Tibial nerve (tissue), 4 donors: ENCODE measurements around the gene KRTAP24-1. TPM values are rescaled to one million over a fixed set of nuclear protein-coding genes. Genes with fewer than 3 reads are reported as not detected.

ENCODE experiments used
- DNase-seq, 2 donors: peaks; one replicate each; pipeline ENCODE4 v3.0.0-alpha.2; 2019; ENCODE audit warnings: low spot score in 2 of 2
- H3K27ac ChIP-seq, 4 donors: fragments of 200-600 bp; sonication (generic) in 3 of 4; one replicate each; pipeline ENCODE4 v1.5.1; 2017 to 2019; ENCODE audit warnings: mild to moderate bottlenecking in 1 of 4
- H3K27me3 ChIP-seq, 2 donors: fragments of 200-600 bp; sonication (generic) in 1 of 2; one replicate each; pipeline versions ENCODE4 v1.5.1 to v1.6.0; 2017 to 2019
- H3K36me3 ChIP-seq, 3 donors: fragments of 200-600 bp; sonication (generic); one replicate each; pipeline ENCODE4 v1.5.1; 2018 to 2019
- H3K4me1 ChIP-seq, 4 donors: fragments of 200-600 bp; sonication (generic) in 3 of 4; one replicate each; pipeline ENCODE4 v1.5.1; 2017 to 2019
- H3K4me3 ChIP-seq, 4 donors: fragments of 200-600 bp; sonication (generic) in 3 of 4; one replicate each; pipeline ENCODE4 v1.5.1; 2017 to 2019; ENCODE audit warnings: mild to moderate bottlenecking in 1 of 4, moderate library complexity in 1 of 4
- H3K9me3 ChIP-seq, 4 donors: fragments of 200-600 bp; sonication (generic) in 3 of 4; one replicate each; pipeline ENCODE4 v1.5.1; 2017 to 2019
- CTCF ChIP-seq, 5 experiments: fragments of 200-600 bp in 3 of 5; fragments of 450-650 bp in 2 of 5; sonication (generic) in 3 of 5; IDR thresholded peaks; one replicate each; pipeline ENCODE4 v1.5.1; 2016 to 2019; ENCODE audit warnings: antibody characterized with exemption in 5 of 5, mild to moderate bottlenecking in 3 of 5, moderate library complexity in 2 of 5
- EP300 ChIP-seq, 2 donors: sonication (generic); formaldehyde crosslinking; IDR thresholded peaks; one replicate each; pipeline ENCODE4 v1.6.1; 2017; ENCODE audit warnings: antibody characterized with exemption in 2 of 2, mild to moderate bottlenecking in 1 of 2
- POLR2A ChIP-seq, 2 donors: fragments of 450-650 bp; IDR thresholded peaks; one replicate each; pipeline ENCODE4 v1.6.1; 2017; ENCODE audit warnings: antibody characterized with exemption in 2 of 2, mild to moderate bottlenecking in 2 of 2, moderate library complexity in 2 of 2
- WGBS, 2 donors: methylation state at CpG; one replicate each; pipeline ENCODE4 v1.1.5; 2018; 5-methylcytosine and 5-hydroxymethylcytosine counted together
- total RNA-seq, 4 donors: library from RNA; depleted of rRNA; stranded (reverse); fragments of >200 nt; gene quantifications; one replicate each; pipeline ENCODE4 v1.1.0, GENCODE V29; 2016

The KRTAP24-1 gene
- total RNA-seq, 4 donors from 2014 or later, result not detected

GRCh38 chr21:30240661-30241060 is 42.1 kb downstream of the KRTAP24-1 start:
- TF ChIP-seq EP300 (IDR thresholded peaks at IDR 0.05), result no peak
- H3K27me3 ChIP-seq, result no peaks in the 10 kb centered on the region
- no peak for DNase-seq
- no peaks in the 10 kb centered on the region for H3K4me1 ChIP-seq
- H3K36me3 ChIP-seq, result no peaks in the 10 kb centered on the region
- H3K4me3 ChIP-seq, result no peak overlapping the region
- no peak overlapping the region for H3K27ac ChIP-seq
- 73 to 75% methylated on average over 3 of the region's 3 CpGs for WGBS, 2 donors
- H3K9me3 ChIP-seq, result no peaks in the 10 kb centered on the region

GRCh38 chr21:30238168-30238567 is 44.6 kb downstream of the KRTAP24-1 start:
- TF ChIP-seq EP300 (IDR thresholded peaks at IDR 0.05) (no peak), CTCF (IDR thresholded peaks at IDR 0.05) (no peak), POLR2A (IDR thresholded peaks at IDR 0.05) (no peak)
- Histone ChIP-seq H3K27me3 (no peaks in the 10 kb centered on the region), H3K36me3 (no peaks in the 10 kb centered on the region), H3K4me3 (no peak overlapping the region), H3K27ac (no peak overlapping the region), H3K9me3 (no peaks in the 10 kb centered on the region), H3K4me1 (peaks cover 0 to 6% (median 2%) of the 10 kb centered on the region in 4 donors)
- WGBS, 2 donors, result 79 to 87% methylated on average over 1 of the region's 1 CpG
- no peak for DNase-seq

- Histone ChIP-seq H3K9me3 (no peaks in the 10 kb centered on the region), H3K4me1 (peaks cover 0 to 6% (median 3%) of the 10 kb centered on the region in 4 donors), H3K27ac (no peak overlapping the region), H3K27me3 (no peaks in the 10 kb centered on the region), H3K36me3 (no peaks in the 10 kb centered on the region), H3K4me3 (no peak overlapping the region)
- no peak for DNase-seq
- 57 to 68% methylated on average over 2 of the region's 2 CpGs for WGBS, 2 donors
- no peak for TF ChIP-seq POLR2A (IDR thresholded peaks at IDR 0.05)
- TF ChIP-seq EP300 (IDR thresholded peaks at IDR 0.05), result no peak
- no peak for TF ChIP-seq CTCF (IDR thresholded peaks at IDR 0.05)
Observed at GRCh38 chr21:30234643-30235042, 48.1 kb downstream of the KRTAP24-1 start.

- no peaks in the 10 kb centered on the region for H3K36me3 ChIP-seq
- H3K27me3 ChIP-seq, result no peaks in the 10 kb centered on the region
- no peak for TF ChIP-seq POLR2A (IDR thresholded peaks at IDR 0.05)
- TF ChIP-seq EP300 (IDR thresholded peaks at IDR 0.05), result no peak
- TF ChIP-seq CTCF (IDR thresholded peaks at IDR 0.05), result no peak
- H3K27ac ChIP-seq, result no peak overlapping the region
- no peak overlapping the region for H3K4me3 ChIP-seq
- H3K4me1 ChIP-seq, result peaks cover 0 to 6% (median 3%) of the 10 kb centered on the region in 4 donors
- no peak for DNase-seq
- no peaks in the 10 kb centered on the region for H3K9me3 ChIP-seq
- 53 to 54% methylated on average over 3 of the region's 3 CpGs for WGBS, 2 donors
Observed at GRCh38 chr21:30234050-30234449, 48.7 kb downstream of the KRTAP24-1 start.

GRCh38 chr21:30233228-30234020 is 49.3 kb downstream of the KRTAP24-1 start:
- WGBS, 2 donors, result 64% methylated on average over 2 of the region's 2 CpGs
- Histone ChIP-seq H3K4me1 (peaks cover 0 to 6% (median 3%) of the 10 kb centered on the region in 4 donors), H3K27me3 (no peaks in the 10 kb centered on the region), H3K27ac (no peak overlapping the region), H3K9me3 (no peaks in the 10 kb centered on the region), H3K36me3 (no peaks in the 10 kb centered on the region), H3K4me3 (no peak overlapping the region)
- DNase-seq, result no peak
- TF ChIP-seq POLR2A (IDR thresholded peaks at IDR 0.05) (no peak), CTCF (IDR thresholded peaks at IDR 0.05) (no peak), EP300 (IDR thresholded peaks at IDR 0.05) (no peak)
